Left ventricle myocardium inferior (tissue), 1 donor: ENCODE measurements around the gene DPYSL4. TPM values are rescaled to one million over a fixed set of nuclear protein-coding genes. Genes with fewer than 3 reads are reported as not detected.

Source experiments
- DNase-seq: peaks from one replicate; pipeline ENCODE4 v3.0.0-alpha.2; 2020
- H3K27ac ChIP-seq: fragments of 200-600 bp; replicated peaks from 2 replicates; pipeline ENCODE4 v1.8.0; 2021
- H3K27me3 ChIP-seq: fragments of 200-600 bp; 2 replicates; pipeline ENCODE4 v1.8.0; 2021; ENCODE audit warnings: low read depth
- H3K36me3 ChIP-seq: fragments of 200-600 bp; 2 replicates; pipeline ENCODE4 v1.8.0; 2021
- H3K4me1 ChIP-seq: fragments of 200-600 bp; 2 replicates; pipeline ENCODE4 v1.8.0; 2021
- H3K4me3 ChIP-seq: fragments of 200-600 bp; 2 replicates; pipeline ENCODE4 v1.8.0; 2021; ENCODE audit warnings: mild to moderate bottlenecking, moderate library complexity
- H3K9me3 ChIP-seq: fragments of 200-600 bp; replicated peaks from 2 replicates; pipeline ENCODE4 v1.8.0; 2021
- CTCF ChIP-seq: fragments of 200-600 bp; IDR thresholded peaks from 2 replicates; pipeline ENCODE4 v1.8.0; 2021; ENCODE audit warnings: antibody characterized with exemption, mild to moderate bottlenecking, borderline replicate concordance
- intact Hi-C: fragments of 100-400 bp; cut with micrococcal nuclease; formaldehyde crosslinking; loops from one replicate; pipeline ENCODE4 v1.11.0; 2022
- total RNA-seq: library from RNA; stranded (reverse); fragmentation: NEBNext Ultra II Directional; extraction: Animal tissue kit (Norgen Biotek cat#: 25700); gene quantifications from one replicate; pipeline ENCODE4 v1.2.1, GENCODE V29; 2021
- donor health status: DM: no; HTN: yes; CAD: no; lungs with severe emphysema.

The DPYSL4 gene
- total RNA-seq, 1 donor from 2014 or later: 42.8 TPM

- Histone ChIP-seq H3K27ac (no peak overlapping the region), H3K9me3 (no peaks in the 10 kb centered on the region), H3K4me1 (peaks cover 21% of the 10 kb centered on the region), H3K27me3 (peaks cover 8% of the 10 kb centered on the region), H3K4me3 (no peak overlapping the region), H3K36me3 (peaks cover 17% of the 10 kb centered on the region)
- no peak for DNase-seq
- TF ChIP-seq CTCF: no peak
- intact Hi-C loops: no loop called here
Observed at GRCh38 chr10:132172091-132173066, 14.4 kb upstream of the DPYSL4 start.

GRCh38 chr10:132173185-132173584, 13.6 kb upstream of the DPYSL4 start:
- DNase-seq: no peak
- intact Hi-C loops: no loop called here
- no peak overlapping the region for H3K4me3 ChIP-seq
- no peaks in the 10 kb centered on the region for H3K9me3 ChIP-seq
- peaks cover 11% of the 10 kb centered on the region for H3K27me3 ChIP-seq
- peaks cover 15% of the 10 kb centered on the region for H3K36me3 ChIP-seq
- TF ChIP-seq CTCF: no peak
- H3K27ac ChIP-seq: no peak overlapping the region
- H3K4me1 ChIP-seq: peaks cover 21% of the 10 kb centered on the region

GRCh38 chr10:132174237-132174636, 12.5 kb upstream of the DPYSL4 start:
- DNase-seq: no peak
- no peak for TF ChIP-seq CTCF
- intact Hi-C loops: no loop called here
- H3K4me1 ChIP-seq: peaks cover 31% of the 10 kb centered on the region
- peaks cover 7% of the 10 kb centered on the region for H3K36me3 ChIP-seq
- no peak overlapping the region for H3K27ac ChIP-seq
- H3K9me3 ChIP-seq: no peaks in the 10 kb centered on the region
- H3K27me3 ChIP-seq: peaks cover 16% of the 10 kb centered on the region
- no peak overlapping the region for H3K4me3 ChIP-seq

- Histone ChIP-seq H3K4me3 (no peak overlapping the region), H3K27ac (no peak overlapping the region), H3K36me3 (peaks cover 2% of the 10 kb centered on the region), H3K9me3 (no peaks in the 10 kb centered on the region), H3K4me1 (peaks cover 40% of the 10 kb centered on the region), H3K27me3 (peaks cover 16% of the 10 kb centered on the region)
- no peak for DNase-seq
- no peak for TF ChIP-seq CTCF
- intact Hi-C loops: no loop called here
Observed at GRCh38 chr10:132175408-132175807, 11.3 kb upstream of the DPYSL4 start.

GRCh38 chr10:132175907-132176581, 10.7 kb upstream of the DPYSL4 start:
- Histone ChIP-seq H3K4me3 (no peak overlapping the region), H3K27me3 (peaks cover 16% of the 10 kb centered on the region), H3K9me3 (no peaks in the 10 kb centered on the region), H3K27ac (no peak overlapping the region), H3K4me1 (peaks cover 40% of the 10 kb centered on the region), H3K36me3 (no peaks in the 10 kb centered on the region)
- intact Hi-C loops: no loop called here
- DNase-seq: no peak
- no peak for TF ChIP-seq CTCF
